HepG2 (cell line): Measurements from ENCODE around the gene MAP3K4.

Source experiments
- AKNA ChIP-seq: sonication (generic); formaldehyde crosslinking; IDR thresholded peaks from 2 replicates; pipeline ENCODE4 v1.4.0; 2020; ENCODE audit warnings: missing genetic modification reagents, borderline replicate concordance
- BRCA1 ChIP-seq: sonication (generic); formaldehyde crosslinking; IDR thresholded peaks from 2 replicates; pipeline ENCODE4 v1.4.0; 2020; ENCODE audit warnings: missing genetic modification reagents
- CEBPZ ChIP-seq: IDR thresholded peaks from 2 replicates; pipeline ENCODE4 v1.6.1; 2012; ENCODE audit warnings: low read length, improper control_type of control experiment
- CENPT ChIP-seq: sonication (generic); formaldehyde crosslinking; IDR thresholded peaks from 2 replicates; pipeline ENCODE4 v1.8.0; 2022; ENCODE audit warnings: low read depth, mild to moderate bottlenecking, moderate library complexity, missing genetic modification reagents
- CTCF ChIP-seq: sonication (generic); formaldehyde crosslinking; IDR thresholded peaks from 2 replicates; pipeline ENCODE4 v1.5.0; 2020; ENCODE audit warnings: mild to moderate bottlenecking, missing genetic modification reagents, moderate library complexity
- PCBP1 ChIP-seq: fragments of 200-400 bp; formaldehyde crosslinking; IDR thresholded peaks from 2 replicates; pipeline ENCODE4 v1.6.1; 2017; ENCODE audit warnings: mild to moderate bottlenecking, low read depth, low read length, borderline replicate concordance
- PLRG1 ChIP-seq: fragments of 450-650 bp; conservative IDR thresholded peaks from 2 replicates; pipeline ENCODE4 v1.6.1; 2016
- SPEN ChIP-seq: sonication (generic); formaldehyde crosslinking; IDR thresholded peaks from 2 replicates; pipeline ENCODE4 v1.5.1; 2020; ENCODE audit warnings: low read depth, mild to moderate bottlenecking, missing genetic modification reagents
- TEF ChIP-seq: sonication (generic); formaldehyde crosslinking; IDR thresholded peaks from 2 replicates; pipeline ENCODE4 v1.5.0; 2020; ENCODE audit warnings: missing genetic modification reagents

GRCh38 chr6:161150566-161150965 lies 159.0 kb downstream of the MAP3K4 start:
- TF ChIP-seq PCBP1 (no peak), PLRG1 (no peak), CEBPZ (no peak), BRCA1 (CRISPR knock-in tag) (no peak), CENPT (no peak), SPEN (CRISPR knock-in tag) (no peak), AKNA (CRISPR knock-in tag) (no peak), CTCF (no peak), TEF (no peak)
